NK-92 treated with Interleukin-12 subunit alpha and Interleukin-12 subunit beta, amount 100 ng/mL, for 24 hours (cell line): ENCODE data around the gene CELF1.

Experiments
- DNase-seq: peaks from one replicate; lab custom pipeline; 2025; lab: John Stamatoyannopoulos, UW

The CELF1 gene

GRCh38 chr11:47509077-47509536 lies 43.8 kb downstream of the CELF1 start:
- no peak for DNase-seq

- no peak for DNase-seq
Observed at GRCh38 chr11:47508240-47508957, 44.5 kb downstream of the CELF1 start.

- DNase-seq, result no peak
Observed at GRCh38 chr11:47507563-47508239, 45.2 kb downstream of the CELF1 start.

GRCh38 chr11:47506795-47507562 lies 46.0 kb downstream of the CELF1 start:
- DNase-seq, result no peak

GRCh38 chr11:47506373-47506772 lies 46.6 kb downstream of the CELF1 start:
- no peak for DNase-seq

GRCh38 chr11:47504910-47505309 lies 48.0 kb downstream of the CELF1 start:
- DNase-seq, result no peak

- DNase-seq, result no peak
Observed at GRCh38 chr11:47503227-47503626, 49.7 kb downstream of the CELF1 start.

- DNase-seq, result no peak
Observed at GRCh38 chr11:47502767-47503166, 50.2 kb downstream of the CELF1 start.

- no peak for DNase-seq
Observed at GRCh38 chr11:47501101-47501500, 51.8 kb downstream of the CELF1 start.

- DNase-seq, result no peak
Observed at GRCh38 chr11:47500121-47500520, 52.8 kb downstream of the CELF1 start.

- no peak for DNase-seq
Observed at GRCh38 chr11:47499614-47500013, 53.3 kb downstream of the CELF1 start.

GRCh38 chr11:47499161-47499560 lies 53.8 kb downstream of the CELF1 start:
- DNase-seq, result no peak

- no peak for DNase-seq
Observed at GRCh38 chr11:47498584-47499152, 54.3 kb downstream of the CELF1 start.

GRCh38 chr11:47498149-47498548 lies 54.8 kb downstream of the CELF1 start:
- no peak for DNase-seq

- DNase-seq, result no peak
Observed at GRCh38 chr11:47496808-47497207, 56.1 kb downstream of the CELF1 start.

GRCh38 chr11:47495856-47496217 lies 57.1 kb downstream of the CELF1 start:
- no peak for DNase-seq

- no peak for DNase-seq
Observed at GRCh38 chr11:47495011-47495855, 57.7 kb downstream of the CELF1 start.

GRCh38 chr11:47489395-47489755 lies 63.6 kb downstream of the CELF1 start:
- no peak for DNase-seq

GRCh38 chr11:47488674-47489394 lies 64.1 kb downstream of the CELF1 start:
- DNase-seq, result no peak

- no peak for DNase-seq
Observed at GRCh38 chr11:47488111-47488510, 64.8 kb downstream of the CELF1 start.

GRCh38 chr11:47487421-47487820 lies 65.5 kb downstream of the CELF1 start:
- DNase-seq, result no peak
